ENCODE results near the gene RND2. TPM values are rescaled to one million over a fixed set of nuclear protein-coding genes. Genes with fewer than 3 reads are reported as not detected.
A peak's percentile ranks its signal among the peaks of the same experiment; 100 is the strongest.
"Not testable (repeated sequence)": the region's sequence is repeated elsewhere in the genome, so short reads cannot be mapped to it uniquely, and the experiment has no call there.

RND2 gene
- polyA plus RNA-seq, 3 donors: 3.7 to 4.2 (median 3.9) TPM

GRCh38 chr17:43025290-43025657, 243 bp downstream of the RND2 start:
- DNase-seq: no peak

DNA sequence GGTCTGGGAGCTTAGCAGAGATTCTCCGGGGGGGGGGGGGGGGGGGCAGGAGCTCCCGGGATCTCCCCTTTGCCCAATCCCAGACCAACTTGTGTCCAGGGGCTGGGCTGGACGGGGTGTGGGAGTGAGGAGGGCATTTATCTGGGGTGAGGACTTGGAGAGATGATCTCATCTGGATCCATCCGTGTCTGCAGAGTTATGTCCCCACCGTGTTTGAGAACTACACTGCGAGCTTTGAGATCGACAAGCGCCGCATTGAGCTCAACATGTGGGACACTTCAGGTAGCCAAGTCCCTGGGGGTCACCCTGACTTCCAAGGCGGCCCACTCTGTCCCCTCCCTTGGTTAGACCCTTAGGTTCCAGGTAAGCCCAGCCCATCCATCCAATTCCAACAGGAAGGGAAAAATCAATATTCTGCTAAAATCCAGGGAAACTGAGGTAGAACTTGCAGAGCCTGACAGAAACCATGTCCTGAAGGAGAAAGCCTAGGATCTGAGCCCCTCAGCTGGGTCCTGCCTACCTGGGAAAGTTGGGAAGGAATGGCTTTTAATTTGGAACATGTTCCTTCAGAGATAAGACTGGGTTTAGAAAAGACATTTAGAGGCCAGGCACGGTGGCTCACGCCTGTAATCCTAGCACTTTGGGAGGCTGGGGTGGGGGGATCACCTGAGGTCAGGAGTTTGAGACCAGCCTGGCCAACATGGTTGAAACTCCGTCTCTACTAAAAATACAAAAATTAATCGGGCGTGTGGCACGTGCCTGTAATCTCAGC, 921 bp downstream of the RND2 start:
- no peak for DNase-seq

- DNase-seq: no peak
Measured at GRCh38 chr17:43026595-43026994, 1.6 kb downstream of the RND2 start.

- DNase-seq: no peak
Measured at GRCh38 chr17:43027091-43028032, 2.3 kb downstream of the RND2 start.

- DNase-seq: no peak
Measured at GRCh38 chr17:43028221-43028861, 3.3 kb downstream of the RND2 start.

DNA sequence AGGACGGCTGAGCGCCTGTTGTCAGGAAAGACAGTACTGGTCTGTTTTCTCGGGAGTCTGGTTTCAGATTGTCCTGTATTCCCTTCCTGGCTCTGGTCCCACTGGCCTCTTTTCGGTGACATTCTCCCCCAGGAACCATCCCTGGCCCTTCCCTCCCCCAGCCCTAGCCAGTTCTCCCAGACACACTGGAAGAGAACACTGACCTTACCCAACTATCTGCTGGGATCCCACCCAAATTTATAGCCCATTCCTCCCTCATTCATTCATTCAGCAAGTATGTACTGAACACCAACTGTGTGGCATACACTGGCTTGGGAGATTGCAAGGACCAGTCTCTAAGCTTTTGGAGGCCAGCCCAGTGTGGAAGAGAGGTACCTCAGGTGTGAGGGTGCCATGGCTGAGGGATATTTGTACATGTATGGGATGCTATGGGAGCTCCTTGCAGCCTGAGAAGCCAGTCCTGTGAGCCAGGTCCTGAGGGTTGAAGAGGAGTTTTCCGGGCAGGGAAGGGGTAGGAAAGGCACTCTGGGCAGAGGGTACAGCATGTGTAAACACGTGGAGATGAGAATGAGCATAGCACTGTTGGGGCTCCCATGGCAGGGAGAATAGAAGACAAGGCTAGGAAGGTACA, 5.2 kb downstream of the RND2 start:
- DNase-seq: no peak

- no peak for DNase-seq
Measured at GRCh38 chr17:43031666-43032065, 6.6 kb downstream of the RND2 start.

GRCh38 chr17:43033948-43034881, 9.2 kb downstream of the RND2 start:
- DNase-seq: peak; percentile 42

GRCh38 chr17:43034894-43035293, 9.9 kb downstream of the RND2 start:
- DNase-seq: no peak

DNA sequence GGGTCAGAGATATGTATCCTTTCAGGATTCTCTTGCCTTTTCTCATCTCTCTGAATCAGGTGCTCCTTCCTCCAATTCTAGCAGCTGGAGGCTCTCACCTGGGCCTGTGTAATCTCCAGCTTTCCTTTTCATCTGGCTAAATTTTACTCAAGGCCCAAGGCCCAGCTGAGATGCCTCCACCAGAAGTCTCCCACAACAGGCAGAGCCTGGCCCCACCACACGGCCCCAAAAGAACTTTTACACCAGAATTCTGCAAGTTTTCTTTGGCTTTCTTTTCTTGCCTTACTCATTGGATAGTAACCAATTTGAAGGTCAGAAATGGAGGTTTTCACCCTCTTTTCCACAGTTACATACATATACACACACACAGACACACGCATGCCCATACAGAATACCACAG, 14.6 kb downstream of the RND2 start:
- no peak for DNase-seq

DNA sequence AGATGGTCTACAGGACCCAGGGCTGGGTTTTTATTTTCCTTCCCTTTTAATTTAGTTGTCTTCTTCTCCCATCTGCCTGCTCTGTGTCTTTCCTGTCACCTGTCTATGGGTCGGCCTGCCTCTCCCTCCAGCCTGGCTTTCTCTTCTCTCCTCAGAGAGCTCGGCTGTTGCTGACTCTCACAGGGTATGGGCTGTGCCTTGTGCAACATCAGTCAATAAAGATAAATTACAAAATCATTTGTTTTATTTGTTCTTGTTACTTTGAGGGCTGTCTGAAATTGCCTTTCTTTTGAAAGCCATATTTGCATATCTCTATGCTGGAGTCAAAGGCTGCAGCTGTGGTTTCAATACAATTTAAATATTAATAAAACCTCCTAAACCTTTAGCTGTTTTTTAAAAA, 15.6 kb downstream of the RND2 start:
- no peak for DNase-seq

DNA sequence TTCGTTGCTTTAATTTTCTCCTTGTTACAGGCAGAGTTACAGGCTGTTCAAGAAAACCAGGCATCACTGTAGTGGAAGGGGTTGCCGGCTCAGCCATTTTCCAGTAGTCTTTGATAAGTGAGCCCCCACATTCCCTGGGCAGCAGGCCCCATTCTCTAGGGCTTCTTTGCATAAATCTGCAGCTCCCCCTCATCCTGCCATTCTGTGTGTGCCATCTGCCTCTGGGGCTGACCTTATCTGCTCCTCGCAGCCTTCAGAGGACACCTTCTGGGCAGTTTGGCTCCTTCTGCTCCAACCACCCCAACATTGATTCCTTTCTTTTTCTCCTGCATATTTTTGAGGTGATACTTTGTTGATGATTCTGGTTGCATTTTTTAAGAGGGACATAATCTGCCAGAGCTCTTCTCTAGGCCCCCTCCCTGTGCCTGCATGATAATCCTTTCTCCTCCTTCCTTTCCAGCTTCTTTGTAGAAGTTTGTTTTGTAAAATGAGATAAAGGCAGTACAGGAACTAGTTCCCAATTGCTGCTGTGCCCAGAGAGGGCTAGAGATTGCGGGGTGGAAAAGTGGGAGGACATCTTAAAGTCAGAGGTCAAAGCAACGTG, 17.1 kb downstream of the RND2 start:
- no peak for DNase-seq

DNA sequence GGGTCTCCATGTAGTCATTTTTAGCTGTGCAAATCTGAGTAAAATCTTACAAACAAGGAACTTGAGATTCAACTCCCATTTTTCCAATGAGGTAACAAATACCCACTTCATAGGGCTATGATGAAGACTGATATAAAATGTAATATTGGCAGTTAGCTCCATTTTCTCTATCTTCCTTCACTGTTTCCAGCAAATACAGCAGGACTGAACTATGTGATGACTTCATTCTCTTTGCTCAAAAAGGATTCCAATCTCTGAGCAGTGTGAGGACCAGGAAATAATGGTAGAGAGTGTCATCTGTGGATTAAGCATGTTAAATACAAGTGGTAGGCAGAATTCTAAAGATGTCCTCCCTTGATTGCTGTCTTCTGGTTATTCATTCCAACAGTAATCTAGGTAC, 18.3 kb downstream of the RND2 start:
- no peak for DNase-seq

- DNase-seq: no peak
Measured at GRCh38 chr17:43044024-43044423, 19.0 kb downstream of the RND2 start.

GRCh38 chr17:43051969-43052368, 26.9 kb downstream of the RND2 start:
- no peak for DNase-seq

DNA sequence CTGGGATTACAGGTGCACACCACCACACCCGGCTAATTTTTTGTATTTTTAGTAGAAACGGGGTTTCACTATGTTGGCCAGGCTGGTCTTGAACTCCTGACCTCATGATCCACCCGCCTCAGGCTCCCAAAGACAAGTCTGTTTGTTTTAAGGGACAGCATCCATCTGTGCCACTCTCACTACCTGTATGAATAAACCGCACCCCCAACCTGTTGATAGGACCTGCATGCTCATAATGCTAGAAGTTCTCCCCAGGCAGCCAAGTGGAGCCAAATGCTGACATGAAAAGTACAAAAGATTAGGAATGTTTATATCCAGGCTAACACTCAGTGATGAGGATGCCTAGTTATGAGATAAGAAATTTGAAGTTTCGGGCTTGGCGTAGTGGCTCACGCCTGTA, 28.0 kb downstream of the RND2 start:
- not testable (repeated sequence) for DNase-seq

DNA sequence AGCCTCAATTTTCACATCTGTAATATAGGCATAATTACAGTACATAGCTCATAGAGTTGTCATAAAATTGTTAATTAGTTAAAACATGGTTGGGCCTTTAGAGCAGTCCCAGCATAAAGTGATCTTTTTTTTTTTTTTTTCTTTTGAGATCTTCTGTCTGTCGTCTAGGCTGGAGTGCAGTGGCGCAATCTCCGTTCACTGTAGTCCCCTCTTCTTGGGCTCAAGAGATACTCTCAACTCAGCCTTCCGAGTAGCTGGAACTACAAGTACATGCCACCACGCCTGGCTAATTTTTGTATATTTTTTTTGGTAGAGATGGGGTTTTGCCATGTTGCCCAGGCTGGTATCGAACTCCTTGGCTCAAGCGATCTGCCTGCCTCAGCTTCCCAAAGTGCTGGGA, 31.0 kb downstream of the RND2 start:
- DNase-seq: no peak

DNA sequence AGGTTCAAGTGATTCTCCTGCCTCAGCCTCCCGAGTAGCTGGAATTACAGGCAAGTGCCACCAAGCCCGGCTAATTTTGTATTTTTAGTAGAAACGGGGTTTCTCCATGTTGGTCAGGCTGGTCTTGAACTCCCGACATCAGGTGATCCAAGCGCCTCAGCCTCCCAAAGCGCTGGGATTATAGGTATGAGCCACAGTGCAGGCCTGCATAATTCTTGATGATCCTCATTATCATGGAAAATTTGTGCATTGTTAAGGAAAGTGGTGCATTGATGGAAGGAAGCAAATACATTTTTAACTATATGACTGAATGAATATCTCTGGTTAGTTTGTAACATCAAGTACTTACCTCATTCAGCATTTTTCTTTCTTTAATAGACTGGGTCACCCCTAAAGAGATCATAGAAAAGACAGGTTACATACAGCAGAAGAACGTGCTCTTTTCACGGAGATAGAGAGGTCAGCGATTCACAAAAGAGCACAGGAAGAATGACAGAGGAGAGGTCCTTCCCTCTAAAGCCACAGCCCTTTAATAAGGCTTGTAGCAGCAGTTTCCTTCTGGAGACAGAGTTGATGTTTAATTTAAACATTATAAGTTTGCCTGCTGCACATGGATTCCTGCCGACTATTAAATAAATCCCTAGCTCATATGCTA, 38.1 kb downstream of the RND2 start:
- no peak for DNase-seq

DNA sequence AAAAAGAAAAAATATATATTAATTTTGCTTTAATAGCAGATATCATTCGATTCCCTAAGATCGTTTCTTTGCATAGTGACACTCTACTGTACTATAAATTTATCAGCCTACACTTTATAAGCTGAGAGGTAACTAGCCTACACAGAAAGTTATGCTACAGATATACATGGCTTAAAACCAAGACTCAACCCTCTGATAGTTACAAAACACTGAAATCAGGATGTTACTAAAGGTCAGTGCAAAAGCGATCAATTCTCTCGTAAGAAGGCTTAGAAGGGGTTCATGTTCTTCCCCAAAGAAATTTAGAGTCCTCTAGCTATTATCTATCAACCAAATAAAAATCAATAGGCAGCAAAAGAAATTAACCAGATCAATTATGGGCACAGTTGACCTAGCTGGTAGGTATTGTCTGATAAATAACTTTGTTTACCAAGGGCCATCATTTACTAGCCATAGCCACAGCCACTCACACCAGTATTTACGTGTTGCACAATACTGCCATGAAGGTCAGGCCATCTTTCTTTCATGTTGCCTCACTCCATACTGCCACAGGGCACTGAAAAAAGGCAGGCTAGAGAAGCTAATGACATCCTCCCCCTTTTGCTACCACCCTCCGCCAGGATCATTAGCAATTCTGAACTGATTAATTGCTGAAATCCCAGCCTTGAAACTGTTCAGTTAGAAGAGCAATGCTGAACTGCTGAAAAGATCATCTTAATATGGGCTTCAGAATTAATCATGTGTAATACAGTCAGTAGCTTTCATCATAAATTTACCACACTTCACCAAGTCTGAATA, 43.7 kb downstream of the RND2 start:
- no peak for DNase-seq
